Mucosa of descending colon (tissue), 3 donors: ENCODE results near the gene WDR17. TPM values are rescaled to one million over a fixed set of nuclear protein-coding genes. Genes with fewer than 3 reads are reported as not detected.

Experiments
- ATAC-seq: fragments of 200-7000 bp; cut with Tn5 transposase; one replicate; pipeline ENCODE4 v1.9.1; 2020; ENCODE audit warnings: mild to moderate bottlenecking, moderate library complexity
- DNase-seq, 3 donors: peaks; one replicate each; pipeline ENCODE4 v3.0.0-alpha.2; 2020
- H3K36me3 ChIP-seq: fragments of 200-600 bp; one replicate; pipeline ENCODE4 v1.8.0; 2021; ENCODE audit warnings: low read depth, mild to moderate bottlenecking
- H3K4me1 ChIP-seq: fragments of 200-600 bp; one replicate; pipeline ENCODE4 v1.8.0; 2021; ENCODE audit warnings: low read depth, mild to moderate bottlenecking
- H3K4me3 ChIP-seq: fragments of 200-600 bp; one replicate; pipeline ENCODE4 v1.8.0; 2021; ENCODE audit warnings: mild to moderate bottlenecking
- H3K9me3 ChIP-seq: fragments of 200-600 bp; one replicate; pipeline ENCODE4 v1.8.0; 2021; ENCODE audit warnings: mild to moderate bottlenecking
- intact Hi-C, 2 donors: fragments of 100-400 bp; cut with DNase I in 1 of 2; cut with micrococcal nuclease in 1 of 2; formaldehyde crosslinking; loops; one replicate each; pipeline versions ENCODE4 v1.11.0 to v1.11.1; 2022; cut with DNase I, micrococcal nuclease
- total RNA-seq, 3 donors: library from RNA; stranded (reverse); fragmentation: NEBNext Ultra II Directional in 2 of 3; extraction: Animal tissue kit (Norgen Biotek cat#: 25700) in 2 of 3; gene quantifications; one replicate each; pipeline versions ENCODE4 v1.2.1 to v1.2.4, GENCODE V29; 2021 to 2023
- TF ChIP-seq, protein P1 (sequence below): fragments of 200-600 bp; IDR thresholded peaks from one replicate; pipeline ENCODE4 v1.8.0; 2022; ENCODE audit warnings: antibody characterized with exemption, mild to moderate bottlenecking
- donor health status: DM: no; HTN: no; CAD: no; lungs with moderate emphysema.
- donor health status: DM: no; HTN: no; CAD: no.
- donor health status: DM: no; HTN: yes; CAD: no.

The WDR17 gene
- total RNA-seq, 3 donors from 2014 or later: 1.8 to 4.9 (median 2.4) TPM

DNA sequence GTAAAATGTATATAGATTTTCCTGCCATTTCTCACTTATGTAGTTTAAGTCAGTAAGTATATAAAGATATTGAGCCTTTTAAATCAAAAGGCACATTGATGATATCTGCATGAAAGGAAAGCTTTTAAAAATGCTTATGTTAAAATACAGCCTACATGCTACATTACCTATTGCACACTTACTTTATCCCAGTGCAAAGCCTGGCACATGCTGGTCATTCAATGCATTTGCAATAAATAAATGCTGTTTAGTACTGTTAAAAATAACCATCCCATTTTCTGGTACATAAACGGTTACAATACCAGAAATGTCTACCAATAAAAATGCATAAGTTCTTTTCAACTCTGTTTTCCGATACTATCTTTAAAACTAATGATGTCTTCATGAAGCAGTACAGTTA lies 151.9 kb downstream of the WDR17 start:
- no peaks in the 10 kb centered on the region for H3K9me3 ChIP-seq
- TF ChIP-seq, protein P1, sequence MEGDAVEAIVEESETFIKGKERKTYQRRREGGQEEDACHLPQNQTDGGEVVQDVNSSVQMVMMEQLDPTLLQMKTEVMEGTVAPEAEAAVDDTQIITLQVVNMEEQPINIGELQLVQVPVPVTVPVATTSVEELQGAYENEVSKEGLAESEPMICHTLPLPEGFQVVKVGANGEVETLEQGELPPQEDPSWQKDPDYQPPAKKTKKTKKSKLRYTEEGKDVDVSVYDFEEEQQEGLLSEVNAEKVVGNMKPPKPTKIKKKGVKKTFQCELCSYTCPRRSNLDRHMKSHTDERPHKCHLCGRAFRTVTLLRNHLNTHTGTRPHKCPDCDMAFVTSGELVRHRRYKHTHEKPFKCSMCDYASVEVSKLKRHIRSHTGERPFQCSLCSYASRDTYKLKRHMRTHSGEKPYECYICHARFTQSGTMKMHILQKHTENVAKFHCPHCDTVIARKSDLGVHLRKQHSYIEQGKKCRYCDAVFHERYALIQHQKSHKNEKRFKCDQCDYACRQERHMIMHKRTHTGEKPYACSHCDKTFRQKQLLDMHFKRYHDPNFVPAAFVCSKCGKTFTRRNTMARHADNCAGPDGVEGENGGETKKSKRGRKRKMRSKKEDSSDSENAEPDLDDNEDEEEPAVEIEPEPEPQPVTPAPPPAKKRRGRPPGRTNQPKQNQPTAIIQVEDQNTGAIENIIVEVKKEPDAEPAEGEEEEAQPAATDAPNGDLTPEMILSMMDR: no peak
- ATAC-seq: no peak
- H3K4me1 ChIP-seq: no peaks in the 10 kb centered on the region
- no peak overlapping the region for H3K4me3 ChIP-seq
- DNase-seq: no peak
- intact Hi-C loops: no loop called here
- H3K36me3 ChIP-seq: no peaks in the 10 kb centered on the region

DNA sequence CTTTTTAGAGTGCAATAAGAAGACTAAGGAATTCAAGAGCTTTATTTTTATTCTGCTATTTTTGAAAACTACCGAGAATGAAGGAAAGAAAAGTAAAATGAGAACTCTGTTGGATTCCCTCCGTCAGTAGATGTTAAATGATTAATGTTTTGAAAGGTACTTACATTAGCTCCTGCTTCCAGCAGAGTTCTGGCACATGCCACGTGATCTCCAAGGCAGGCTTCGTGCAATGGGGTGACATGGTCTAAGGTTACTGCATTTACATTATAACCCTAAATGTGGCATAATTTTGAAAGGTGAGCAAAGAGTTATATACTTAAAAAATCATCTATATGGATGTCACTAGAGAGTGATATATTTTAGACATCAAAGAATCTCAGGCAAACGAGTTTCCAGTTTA lies 156.5 kb downstream of the WDR17 start:
- no peak for DNase-seq
- ATAC-seq: no peak
- Histone ChIP-seq H3K36me3 (no peaks in the 10 kb centered on the region), H3K9me3 (no peaks in the 10 kb centered on the region), H3K4me3 (no peak overlapping the region), H3K4me1 (no peaks in the 10 kb centered on the region)
- TF ChIP-seq, protein P1: no peak
- intact Hi-C loops: no loop called here

DNA sequence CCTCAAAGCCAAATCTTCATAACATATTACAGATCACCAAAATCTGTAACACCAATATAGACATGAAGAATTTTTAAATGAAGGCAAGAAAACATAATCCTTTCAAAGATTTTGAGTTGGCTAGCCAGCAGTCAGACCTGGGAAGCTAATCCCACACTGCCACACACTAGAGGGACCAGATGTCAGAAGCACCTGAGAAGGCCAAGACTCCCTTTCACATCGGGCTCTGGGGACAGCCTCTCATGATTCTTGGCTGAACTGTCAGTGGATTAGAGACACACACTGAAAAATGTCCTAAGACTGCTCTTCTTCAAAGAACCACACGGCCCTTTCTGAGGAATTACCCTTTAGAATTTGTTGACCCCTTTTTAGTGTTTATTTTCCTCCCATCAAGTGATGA lies 157.9 kb downstream of the WDR17 start:
- Histone ChIP-seq H3K36me3 (no peaks in the 10 kb centered on the region), H3K4me1 (no peaks in the 10 kb centered on the region), H3K9me3 (no peaks in the 10 kb centered on the region), H3K4me3 (no peak overlapping the region)
- intact Hi-C loops: no loop called here
- no peak for DNase-seq
- TF ChIP-seq, protein P1: no peak
- ATAC-seq: no peak

DNA sequence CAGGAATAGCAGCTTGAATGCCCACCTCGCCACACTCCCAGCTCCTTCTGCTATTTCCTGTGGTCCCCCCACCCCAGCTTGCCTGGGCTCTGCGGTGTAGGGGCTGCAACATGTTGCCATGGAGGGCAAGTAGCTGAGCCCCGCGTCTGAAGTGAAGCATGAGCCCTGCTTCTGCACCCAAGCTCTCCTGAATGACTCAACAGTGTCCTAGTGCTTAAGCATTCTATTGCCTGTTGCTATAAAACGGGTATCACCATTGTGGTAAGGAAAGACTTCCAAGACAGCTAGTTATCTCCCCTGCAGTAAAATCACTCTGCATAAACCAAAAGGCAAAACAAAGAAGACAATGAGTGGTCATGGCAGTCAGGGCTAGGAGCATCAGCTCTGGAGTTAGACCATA lies 161.1 kb downstream of the WDR17 start:
- TF ChIP-seq, protein P1: no peak
- ATAC-seq: no peak
- Histone ChIP-seq H3K4me3 (no peak overlapping the region), H3K4me1 (no peaks in the 10 kb centered on the region), H3K36me3 (no peaks in the 10 kb centered on the region), H3K9me3 (no peaks in the 10 kb centered on the region)
- no peak for DNase-seq
- intact Hi-C loops: no loop called here

DNA sequence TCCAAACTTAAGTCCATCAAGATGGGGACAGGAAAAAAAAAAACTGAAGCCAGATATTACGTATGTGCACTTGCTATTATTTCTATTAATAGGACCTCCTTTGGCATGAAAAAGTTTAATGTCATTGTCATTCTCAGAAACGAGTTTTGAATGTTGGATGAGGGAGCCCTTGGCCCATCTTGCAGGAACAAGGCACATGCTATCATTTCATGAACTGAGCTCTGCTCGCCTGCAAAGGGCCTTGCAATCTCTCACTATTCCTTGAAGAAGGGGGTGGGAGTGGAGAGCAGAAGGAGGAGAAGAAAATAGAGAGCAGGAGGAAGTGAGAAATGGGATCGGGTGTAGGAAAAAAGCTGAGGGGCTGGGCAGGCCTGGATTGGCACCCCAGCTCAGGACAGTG lies 164.0 kb downstream of the WDR17 start:
- no peak overlapping the region for H3K4me3 ChIP-seq
- DNase-seq (no peak), ATAC-seq (no peak)
- no peaks in the 10 kb centered on the region for H3K4me1 ChIP-seq
- intact Hi-C loops: no loop called here
- TF ChIP-seq, protein P1: no peak
- H3K9me3 ChIP-seq: no peaks in the 10 kb centered on the region
- H3K36me3 ChIP-seq: no peaks in the 10 kb centered on the region

Other genes with a start within 250 kb of the WDR17 start
- gene SPATA4, start 129.7 kb downstream of the WDR17 start, total RNA-seq: under 1 TPM in 1 of 3 donors, not detected in 2; 0.57 TPM
- 10 to 100 TPM in 1 of 3 donors, under 1 TPM in 2; 0.75 to 13.2 (median 0.96) TPM for gene ASB5, start 203.4 kb downstream of the WDR17 start, total RNA-seq